Liver (tissue), 9 donors: ENCODE data around the gene CLCN5. TPM values are rescaled to one million over a fixed set of nuclear protein-coding genes. Genes with fewer than 3 reads are reported as not detected.

ENCODE experiments used
- DNase-seq: peaks from one replicate; pipeline ENCODE4 v3.0.0-alpha.2; 2017; ENCODE audit warnings: low spot score
- H3K27ac ChIP-seq, 2 donors: one replicate each; pipeline ENCODE4 v1.7.0; 2013; ENCODE audit warnings: inconsistent platforms in 2 of 2, low read length in 2 of 2, control low read depth in 1 of 2, low read depth in 1 of 2, mild to moderate bottlenecking in 1 of 2
- H3K27me3 ChIP-seq, 4 donors: one replicate each; pipeline versions ENCODE4 v1.6.1 to v1.7.0; 2013; ENCODE audit warnings: low read length in 3 of 4, inconsistent platforms in 1 of 4, mild to moderate bottlenecking in 1 of 4, moderate library complexity in 1 of 4; ENCODE audit not compliant: control insufficient read depth in 4 of 4, insufficient read depth in 4 of 4
- H3K36me3 ChIP-seq, 4 donors: one replicate each; pipeline versions ENCODE4 v1.6.1 to v1.7.0; 2013; ENCODE audit warnings: low read length in 3 of 4, mild to moderate bottlenecking in 3 of 4, low read depth in 1 of 4, moderate library complexity in 1 of 4; ENCODE audit not compliant: control insufficient read depth in 4 of 4, insufficient read depth in 3 of 4
- H3K4me1 ChIP-seq, 4 donors: one replicate each; pipeline versions ENCODE4 v1.6.1 to v1.7.0; 2013; ENCODE audit warnings: low read length in 3 of 4, mild to moderate bottlenecking in 3 of 4, moderate library complexity in 1 of 4; ENCODE audit not compliant: control insufficient read depth in 4 of 4, insufficient read depth in 4 of 4
- H3K4me3 ChIP-seq, 3 donors: one replicate each; pipeline versions ENCODE4 v1.6.1 to v1.7.0; 2013; ENCODE audit warnings: low read length in 3 of 3, control low read depth in 1 of 3, low read depth in 1 of 3, mild to moderate bottlenecking in 1 of 3
- H3K9ac ChIP-seq, 2 donors: one replicate each; pipeline ENCODE4 v1.7.0; 2013; ENCODE audit warnings: low read length in 2 of 2, mild to moderate bottlenecking in 2 of 2, moderate library complexity in 2 of 2, control low read depth in 1 of 2, low read depth in 1 of 2
- H3K9me3 ChIP-seq, 4 donors: one replicate each; pipeline versions ENCODE4 v1.6.1 to v1.7.0; 2013; ENCODE audit warnings: low read length in 3 of 4; ENCODE audit not compliant: control insufficient read depth in 4 of 4
- ATF3 ChIP-seq: IDR thresholded peaks from 2 replicates; pipeline ENCODE4 v1.6.1; 2016; ENCODE audit warnings: antibody characterized with exemption
- EGR1 ChIP-seq, 2 donors: IDR thresholded peaks; 2 replicates each; pipeline ENCODE4 v1.6.1; 2016 to 2018; ENCODE audit warnings: antibody characterized with exemption in 2 of 2, low read depth in 2 of 2
- FOXA1 ChIP-seq: IDR thresholded peaks from 2 replicates; pipeline ENCODE4 v1.6.1; 2016; ENCODE audit warnings: antibody characterized with exemption
- FOXA2 ChIP-seq: IDR thresholded peaks from 2 replicates; pipeline ENCODE4 v1.6.1; 2016; ENCODE audit warnings: antibody characterized with exemption
- GABPA ChIP-seq, 2 donors: IDR thresholded peaks in 1 of 2; conservative IDR thresholded peaks in 1 of 2; 2 replicates each; pipeline ENCODE4 v1.6.1; 2016; ENCODE audit warnings: antibody characterized with exemption in 2 of 2, mild to moderate bottlenecking in 1 of 2, moderate library complexity in 1 of 2
- HNF4A ChIP-seq, 2 donors: conservative IDR thresholded peaks; 2 replicates each; pipeline ENCODE4 v1.6.1; 2016; ENCODE audit warnings: antibody characterized with exemption in 2 of 2, mild to moderate bottlenecking in 2 of 2
- HNF4G ChIP-seq: IDR thresholded peaks from 2 replicates; pipeline ENCODE4 v1.6.1; 2016; ENCODE audit warnings: antibody characterized with exemption
- JUND ChIP-seq, 2 donors: IDR thresholded peaks; 2 replicates each; pipeline ENCODE4 v1.6.1; 2016; ENCODE audit warnings: antibody characterized with exemption in 2 of 2
- MAX ChIP-seq: IDR thresholded peaks from 2 replicates; pipeline ENCODE4 v1.6.1; 2016; ENCODE audit warnings: antibody characterized with exemption
- NR2F2 ChIP-seq: IDR thresholded peaks from 2 replicates; pipeline ENCODE4 v1.6.1; 2016; ENCODE audit warnings: antibody characterized with exemption
- RAD21 ChIP-seq, 2 donors: IDR thresholded peaks; 2 replicates each; pipeline ENCODE4 v1.6.1; 2016; ENCODE audit warnings: antibody characterized with exemption in 2 of 2, mild to moderate bottlenecking in 2 of 2
- RXRA ChIP-seq, 2 donors: IDR thresholded peaks; 2 replicates each; pipeline ENCODE4 v1.6.1; 2017 to 2018; ENCODE audit warnings: antibody characterized with exemption in 2 of 2, mild to moderate bottlenecking in 1 of 2
- SP1 ChIP-seq: IDR thresholded peaks from 2 replicates; pipeline ENCODE4 v1.6.1; 2018; ENCODE audit warnings: antibody characterized with exemption, mild to moderate bottlenecking
- TAF1 ChIP-seq: conservative IDR thresholded peaks from 2 replicates; pipeline ENCODE4 v1.6.1; 2016; ENCODE audit warnings: antibody characterized with exemption, mild to moderate bottlenecking
- WGBS: extraction: QIAGEN DNeasy Blood & Tissue Kit; methylation state at CpG from one replicate; pipeline ENCODE4 v1.1.7; 2013; 5-methylcytosine and 5-hydroxymethylcytosine counted together
- polyA plus RNA-seq, 2 donors: library from polyadenylated mRNA; stranded (reverse) in 1 of 2; unstranded in 1 of 2; fragments of 200-250 nt in 1 of 2; fragments of >200 nt in 1 of 2; fragmentation: Nextera tagmentation in 1 of 2; extraction: Ambion mirVana in 1 of 2; gene quantifications; one replicate each; pipeline versions ENCODE4 v1.2.1 to v1.2.3, GENCODE V29; 2013 to 2015
- total RNA-seq, 2 donors: library from RNA; depleted of rRNA; stranded (reverse); fragments of >200 nt; gene quantifications; one replicate each; pipeline ENCODE4 v1.2.3, GENCODE V29; 2014
- TF ChIP-seq, protein P1 (sequence below): fragments of 150-350 bp; IDR thresholded peaks from 2 replicates; pipeline ENCODE4 v1.5.1; 2017; ENCODE audit warnings: improper control_type of control experiment, low read depth, low read length; ENCODE audit not compliant: missing input control
- donor health status: healthy.
- donor health status: healthy.
- donor health status: healthy.
- donor health status: healthy.
- donor health status: healthy.

Gene CLCN5
- total and polyA plus RNA-seq, 4 donors = 5.6 to 56.1 (median 14.6) TPM

- DNase-seq = no peak
- Histone ChIP-seq H3K9ac (no peak overlapping the region), H3K27ac (no peak overlapping the region), H3K9me3 (no peaks in the 10 kb centered on the region), H3K36me3 (no peaks in the 10 kb centered on the region), H3K27me3 (no peaks in the 10 kb centered on the region), H3K4me1 (no peaks in the 10 kb centered on the region), H3K4me3 (no peak overlapping the region)
- 94% methylated on average over 4 of the region's 4 CpGs for WGBS
- TF ChIP-seq HNF4G (no peak), NR2F2 (no peak), RAD21 (IDR thresholded peaks at IDR 0.05) (no peak), ATF3 (no peak), MAX (no peak), HNF4A (conservative IDR thresholded peaks at IDR 0.05) (no peak), FOXA1 (no peak), JUND (IDR thresholded peaks at IDR 0.05) (no peak), EGR1 (IDR thresholded peaks at IDR 0.05; ENCODE audit: low read depth in 2 of 2) (no peak), TAF1 (no peak)
- TF ChIP-seq, protein P1, sequence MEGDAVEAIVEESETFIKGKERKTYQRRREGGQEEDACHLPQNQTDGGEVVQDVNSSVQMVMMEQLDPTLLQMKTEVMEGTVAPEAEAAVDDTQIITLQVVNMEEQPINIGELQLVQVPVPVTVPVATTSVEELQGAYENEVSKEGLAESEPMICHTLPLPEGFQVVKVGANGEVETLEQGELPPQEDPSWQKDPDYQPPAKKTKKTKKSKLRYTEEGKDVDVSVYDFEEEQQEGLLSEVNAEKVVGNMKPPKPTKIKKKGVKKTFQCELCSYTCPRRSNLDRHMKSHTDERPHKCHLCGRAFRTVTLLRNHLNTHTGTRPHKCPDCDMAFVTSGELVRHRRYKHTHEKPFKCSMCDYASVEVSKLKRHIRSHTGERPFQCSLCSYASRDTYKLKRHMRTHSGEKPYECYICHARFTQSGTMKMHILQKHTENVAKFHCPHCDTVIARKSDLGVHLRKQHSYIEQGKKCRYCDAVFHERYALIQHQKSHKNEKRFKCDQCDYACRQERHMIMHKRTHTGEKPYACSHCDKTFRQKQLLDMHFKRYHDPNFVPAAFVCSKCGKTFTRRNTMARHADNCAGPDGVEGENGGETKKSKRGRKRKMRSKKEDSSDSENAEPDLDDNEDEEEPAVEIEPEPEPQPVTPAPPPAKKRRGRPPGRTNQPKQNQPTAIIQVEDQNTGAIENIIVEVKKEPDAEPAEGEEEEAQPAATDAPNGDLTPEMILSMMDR = no peak
These were observed 69.4 kb downstream of the CLCN5 start for GRCh38 chrX:49991758-49992157.

- Histone ChIP-seq H3K9ac (no peak overlapping the region), H3K27me3 (no peaks in the 10 kb centered on the region), H3K27ac (no peak overlapping the region), H3K9me3 (no peaks in the 10 kb centered on the region), H3K4me3 (no peak overlapping the region), H3K36me3 (no peaks in the 10 kb centered on the region), H3K4me1 (no peaks in the 10 kb centered on the region)
- no peak for DNase-seq
- TF ChIP-seq ATF3 = no peak
- TF ChIP-seq EGR1 (IDR thresholded peaks at IDR 0.05; ENCODE audit: low read depth in 2 of 2) = no peak
- TF ChIP-seq HNF4G = no peak
- no peak for TF ChIP-seq NR2F2
- TF ChIP-seq, protein P1 = no peak
- TF ChIP-seq RXRA (IDR thresholded peaks at IDR 0.05) = no peak
- WGBS = 92% methylated on average over 1 of the region's 1 CpG
These were observed 70.5 kb downstream of the CLCN5 start for GRCh38 chrX:49992853-49993252.

- DNase-seq = no peak
- Histone ChIP-seq H3K27me3 (no peaks in the 10 kb centered on the region), H3K27ac (no peak overlapping the region), H3K4me3 (no peak overlapping the region), H3K4me1 (no peaks in the 10 kb centered on the region), H3K9ac (no peak overlapping the region), H3K36me3 (no peaks in the 10 kb centered on the region), H3K9me3 (no peaks in the 10 kb centered on the region)
- 96% methylated on average over 1 of the region's 1 CpG for WGBS
- TF ChIP-seq FOXA2 (no peak), JUND (IDR thresholded peaks at IDR 0.05) (no peak), RAD21 (IDR thresholded peaks at IDR 0.05) (no peak), SP1 (no peak), RXRA (IDR thresholded peaks at IDR 0.05) (no peak), MAX (no peak), NR2F2 (no peak), GABPA (IDR thresholded peaks at IDR 0.05 in 1 of 2, conservative IDR thresholded peaks at IDR 0.05 in 1 of 2) (no peak), EGR1 (IDR thresholded peaks at IDR 0.05; ENCODE audit: low read depth in 2 of 2) (no peak), FOXA1 (no peak)
- TF ChIP-seq, protein P1 = no peak
These were observed 71.3 kb downstream of the CLCN5 start for GRCh38 chrX:49993661-49994060.
